ENCODE measurements around the gene AIDA.
"Not testable (repeated sequence)": the region's sequence is repeated elsewhere in the genome, so short reads cannot be mapped to it uniquely, and the experiment has no call there.

The AIDA gene

GRCh38 chr1:222712253-222713090 lies at the start of gene AIDA, which contains the start of gene BROX:
TSS of gene AIDA (minus strand) at chr1:222712491. CDS start at chr1:222712317, 174 bp downstream.
TSS of gene BROX (plus strand) at chr1:222712564. CDS start at chr1:222715700, 3,136 bp downstream.
- peak; percentile 98 for DNase-seq

- DNase-seq, result no peak
Measured at GRCh38 chr1:222761083-222761482, 48.8 kb upstream of the AIDA start.

GRCh38 chr1:222759451-222760035 lies 47.3 kb upstream of the AIDA start:
- no peak for DNase-seq

GRCh38 chr1:222757646-222758268 lies 45.5 kb upstream of the AIDA start:
- no peak for DNase-seq

- DNase-seq, result no peak
Measured at GRCh38 chr1:222754366-222755139, 42.3 kb upstream of the AIDA start.

- no peak for DNase-seq
Measured at GRCh38 chr1:222751255-222751654, 39.0 kb upstream of the AIDA start.

- no peak for DNase-seq
Measured at GRCh38 chr1:222750651-222751050, 38.4 kb upstream of the AIDA start.

- no peak for DNase-seq
Measured at GRCh38 chr1:222749927-222750326, 37.6 kb upstream of the AIDA start.

GRCh38 chr1:222741630-222742457 lies 29.6 kb upstream of the AIDA start:
- DNase-seq, result not testable (repeated sequence)

GRCh38 chr1:222739929-222740328 lies 27.6 kb upstream of the AIDA start:
- DNase-seq, result no peak

- DNase-seq, result no peak
Measured at GRCh38 chr1:222739465-222739864, 27.2 kb upstream of the AIDA start.

- no peak for DNase-seq
Measured at GRCh38 chr1:222736972-222737371, 24.7 kb upstream of the AIDA start, which contains the start of gene FAM177B. TSS of gene FAM177B (plus strand) at chr1:222737202. CDS start at chr1:222746546, 9,344 bp downstream.

GRCh38 chr1:222736470-222736869 lies 24.2 kb upstream of the AIDA start:
- no peak for DNase-seq

GRCh38 chr1:222734740-222735139 lies 22.4 kb upstream of the AIDA start:
- DNase-seq, result no peak

GRCh38 chr1:222732216-222733159 lies 20.2 kb upstream of the AIDA start:
- no peak for DNase-seq

GRCh38 chr1:222730866-222731265 lies 18.6 kb upstream of the AIDA start:
- DNase-seq, result no peak

GRCh38 chr1:222728746-222729145 lies 16.5 kb upstream of the AIDA start:
- no peak for DNase-seq

GRCh38 chr1:222716393-222716792 lies 4.1 kb upstream of the AIDA start:
- no peak for DNase-seq

- DNase-seq, result peak; percentile 77
Measured at GRCh38 chr1:222713091-222713961, 1.0 kb upstream of the AIDA start.
